H9 (cell line): ENCODE results near the gene TBX21. TPM values are rescaled to one million over a fixed set of nuclear protein-coding genes. Genes with fewer than 3 reads are reported as not detected.

Experiments used
- DNase-seq: peaks from one replicate; pipeline ENCODE4 v3.0.0-alpha.2; 2017
- H2AFZ ChIP-seq: one replicate; pipeline ENCODE4 v1.6.1; 2013; ENCODE audit warnings: mild to moderate bottlenecking, low read length, control low read depth, moderate library complexity
- H2AK5ac ChIP-seq: 2 replicates; pipeline ENCODE4 v1.6.1; 2013; ENCODE audit warnings: low read length, control low read depth, mixed read lengths; ENCODE audit not compliant: insufficient read length
- H2BK120ac ChIP-seq: one replicate; pipeline ENCODE4 v1.6.1; 2013; ENCODE audit warnings: low read depth, mild to moderate bottlenecking, low read length, control low read depth, inconsistent platforms; ENCODE audit not compliant: poor library complexity, severe bottlenecking
- H2BK12ac ChIP-seq: 2 replicates; pipeline ENCODE4 v1.6.1; 2013; ENCODE audit warnings: low read length, control low read depth, mixed read lengths, low read depth; ENCODE audit not compliant: insufficient read length
- H2BK15ac ChIP-seq: 2 replicates; pipeline ENCODE4 v1.6.1; 2013; ENCODE audit warnings: low read depth, low read length, control low read depth
- H2BK20ac ChIP-seq: one replicate; pipeline ENCODE4 v1.6.1; 2013; ENCODE audit warnings: low read depth, mild to moderate bottlenecking, low read length, control low read depth, inconsistent platforms; ENCODE audit not compliant: poor library complexity, severe bottlenecking
- H2BK5ac ChIP-seq: 2 replicates; pipeline ENCODE4 v1.6.1; 2013; ENCODE audit warnings: low read length, control low read depth, mixed read lengths; ENCODE audit not compliant: insufficient read length
- H3K14ac ChIP-seq: 2 replicates; pipeline ENCODE4 v1.6.1; 2013; ENCODE audit warnings: low read length, control low read depth; ENCODE audit not compliant: insufficient read depth
- H3K18ac ChIP-seq: 2 replicates; pipeline ENCODE4 v1.6.1; 2013; ENCODE audit warnings: low read depth, mild to moderate bottlenecking, mixed read lengths, low read length, control low read depth; ENCODE audit not compliant: insufficient read length
- H3K23ac ChIP-seq: 2 replicates; pipeline ENCODE4 v1.6.1; 2013; ENCODE audit warnings: low read length, control low read depth, mixed read lengths, low read depth; ENCODE audit not compliant: insufficient read length
- H3K23me2 ChIP-seq: 2 replicates; pipeline ENCODE4 v1.6.1; 2013; ENCODE audit warnings: low read depth, mild to moderate bottlenecking, mixed read lengths, low read length, control low read depth; ENCODE audit not compliant: insufficient read length, poor library complexity, severe bottlenecking
- H3K27ac ChIP-seq: 2 replicates; pipeline ENCODE4 v1.5.1; 2013; ENCODE audit warnings: low read length, control low read depth, mixed read lengths, low read depth; ENCODE audit not compliant: insufficient read length
- H3K27me3 ChIP-seq: 2 replicates; pipeline ENCODE4 v1.6.1; 2013; ENCODE audit warnings: low read length, control low read depth, inconsistent platforms; ENCODE audit not compliant: insufficient read depth
- H3K4ac ChIP-seq: 2 replicates; pipeline ENCODE4 v1.6.1; 2013; ENCODE audit warnings: low read depth, mild to moderate bottlenecking, control low read depth, inconsistent platforms, low read length, moderate library complexity
- H3K4me1 ChIP-seq: 2 replicates; pipeline ENCODE4 v1.6.1; 2013; ENCODE audit warnings: low read length, control low read depth, inconsistent platforms; ENCODE audit not compliant: insufficient read depth
- H3K4me2 ChIP-seq: 2 replicates; pipeline ENCODE4 v1.6.1; 2013; ENCODE audit warnings: low read length, control low read depth, mixed read lengths; ENCODE audit not compliant: insufficient read length, insufficient read depth
- H3K56ac ChIP-seq: 2 replicates; pipeline ENCODE4 v1.6.1; 2013; ENCODE audit warnings: low read depth, mild to moderate bottlenecking, mixed read lengths, low read length, control low read depth; ENCODE audit not compliant: insufficient read length
- H3K79me1 ChIP-seq: 2 replicates; pipeline ENCODE4 v1.6.1; 2013; ENCODE audit warnings: low read depth, mild to moderate bottlenecking, moderate library complexity, low read length, control low read depth, inconsistent platforms; ENCODE audit not compliant: insufficient read depth, poor library complexity, severe bottlenecking
- H3K79me2 ChIP-seq: 2 replicates; pipeline ENCODE4 v1.6.1; 2013; ENCODE audit warnings: low read length, control low read depth, inconsistent platforms; ENCODE audit not compliant: insufficient read depth
- H3K9ac ChIP-seq: 2 replicates; pipeline ENCODE4 v1.6.1; 2013; ENCODE audit warnings: low read length, control low read depth, mixed read lengths; ENCODE audit not compliant: insufficient read length; ENCODE audit errors: extremely low read depth
- H3K9me3 ChIP-seq: one replicate; pipeline ENCODE4 v1.6.1; 2013; ENCODE audit warnings: low read depth, low read length, inconsistent platforms; ENCODE audit not compliant: control insufficient read depth
- H3T11ph ChIP-seq: one replicate; pipeline ENCODE4 v1.6.1; 2013; ENCODE audit warnings: mild to moderate bottlenecking, low read length, control low read depth, inconsistent platforms
- H4K20me1 ChIP-seq: one replicate; pipeline ENCODE4 v1.6.1; 2013; ENCODE audit not compliant: control insufficient read depth, insufficient read length, insufficient read depth
- H4K5ac ChIP-seq: 2 replicates; pipeline ENCODE4 v1.6.1; 2013; ENCODE audit warnings: low read depth, mild to moderate bottlenecking, mixed read lengths, low read length, control low read depth; ENCODE audit not compliant: insufficient read length
- H4K8ac ChIP-seq: replicated peaks from 2 replicates; pipeline ENCODE4 v1.6.1; 2013; ENCODE audit warnings: low read length, control low read depth, mixed read lengths, low read depth; ENCODE audit not compliant: insufficient read length
- H4K91ac ChIP-seq: 2 replicates; pipeline ENCODE4 v1.6.1; 2013; ENCODE audit warnings: low read depth, mild to moderate bottlenecking, moderate library complexity, mixed read lengths, low read length, control low read depth; ENCODE audit not compliant: insufficient read length
- H3K27ac Mint-ChIP-seq, 3 experiments: 2 replicates in 2 of 3; 3 replicates in 1 of 3; pipeline ENCODE4 v1.8.0; 2020 to 2021; ENCODE audit warnings: mixed read lengths in 3 of 3, mild to moderate bottlenecking in 1 of 3, moderate library complexity in 1 of 3
- H3K27me3 Mint-ChIP-seq: 2 replicates; pipeline ENCODE4 v1.8.0; 2021; ENCODE audit warnings: low read depth, mild to moderate bottlenecking, moderate library complexity, mixed read lengths
- H3K36me3 Mint-ChIP-seq, 3 experiments: 2 replicates in 2 of 3; 3 replicates in 1 of 3; pipeline ENCODE4 v1.8.0; 2020 to 2021; ENCODE audit warnings: low read depth in 3 of 3, mixed read lengths in 3 of 3; ENCODE audit not compliant: insufficient read depth in 1 of 3
- H3K4me1 Mint-ChIP-seq, 2 experiments: 2 replicates each; pipeline ENCODE4 v1.8.0; 2020; ENCODE audit warnings: mixed read lengths in 2 of 2
- H3K4me3 Mint-ChIP-seq, 2 experiments: 2 replicates in 1 of 2; 3 replicates in 1 of 2; pipeline ENCODE4 v1.8.0; 2020 to 2021; ENCODE audit warnings: mild to moderate bottlenecking in 2 of 2, mixed read lengths in 2 of 2, moderate library complexity in 1 of 2
- H3K9me3 Mint-ChIP-seq, 2 experiments: 2 replicates in 1 of 2; 3 replicates in 1 of 2; pipeline ENCODE4 v1.8.0; 2020; ENCODE audit warnings: mild to moderate bottlenecking in 2 of 2, mixed read lengths in 2 of 2, moderate library complexity in 1 of 2
- CTCF ChIP-seq: fragments of 200-600 bp; sonication (generic); conservative IDR thresholded peaks from 3 replicates; pipeline ENCODE4 v1.8.0; 2021; ENCODE audit warnings: antibody characterized with exemption, mild to moderate bottlenecking
- WGBS: extraction: QIAGEN DNeasy Blood & Tissue Kit; methylation state at CpG from one replicate; pipeline ENCODE4 v1.1.7; 2013; ENCODE audit warnings: missing lambda C conversion rate, low lambda C conversion rate, mixed read lengths; ENCODE audit not compliant: insufficient read length; ENCODE audit errors: extremely low coverage; 5-methylcytosine and 5-hydroxymethylcytosine counted together
- total RNA-seq: library from RNA; stranded (reverse); gene quantifications from 2 replicates; pipeline ENCODE4 v1.2.1, GENCODE V29; 2021

The TBX21 gene
- total RNA-seq, 1 experiment from 2014 or later = not detected

GRCh38 chr17:47741109-47741792, 8.2 kb downstream of the TBX21 start:
- WGBS = no CpG with 5 or more reads among the region's 11 CpGs
- no peak overlapping the region for H2BK120ac ChIP-seq
- no peak overlapping the region for H2BK20ac ChIP-seq
- H3K9me3 Mint-ChIP-seq = no peaks in the 10 kb centered on the region
- no peak overlapping the region for H3T11ph ChIP-seq
- no peaks in the 10 kb centered on the region for H3K9me3 ChIP-seq
- H2AFZ ChIP-seq = no peak overlapping the region
- no peaks in the 10 kb centered on the region; the same call in 1 of the 2 replicates for H3K27me3 ChIP-seq
- no peaks in the 10 kb centered on the region for H3K23me2 ChIP-seq
- no peak overlapping the region for H3K14ac ChIP-seq
- no peak overlapping the region for H3K4ac ChIP-seq
- H3K4me3 Mint-ChIP-seq = no peak overlapping the region
- H2BK12ac ChIP-seq = no peak overlapping the region
- no peak overlapping the region for H2BK15ac ChIP-seq
- H3K23ac ChIP-seq = no peak overlapping the region
- H4K20me1 ChIP-seq = no peaks in the 10 kb centered on the region
- no peak overlapping the region for H2AK5ac ChIP-seq
- no peaks in the 10 kb centered on the region for H3K79me1 ChIP-seq
- no peak overlapping the region for H3K4me2 ChIP-seq
- no peak overlapping the region for H4K5ac ChIP-seq
- no peak overlapping the region for H2BK5ac ChIP-seq
- H3K9ac ChIP-seq = no peak overlapping the region
- no peak overlapping the region for H3K27ac ChIP-seq
- H3K36me3 Mint-ChIP-seq = no peaks in the 10 kb centered on the region; a peak in 1 of 7 replicates
- no peak overlapping the region for H3K56ac ChIP-seq
- no peaks in the 10 kb centered on the region for H3K4me1 ChIP-seq
- DNase-seq = peak; percentile 24
- H4K91ac ChIP-seq = no peak overlapping the region
- H3K18ac ChIP-seq = no peak overlapping the region
- H3K79me2 ChIP-seq = no peaks in the 10 kb centered on the region
- peaks cover 45% of the 10 kb centered on the region for H3K27me3 Mint-ChIP-seq
- no peak overlapping the region for H3K27ac Mint-ChIP-seq
- H4K8ac ChIP-seq = no peak overlapping the region
- peaks cover 4 to 7% of the 10 kb centered on the region in 2 experiments; a peak in 3 of 4 replicates for H3K4me1 Mint-ChIP-seq
- no peak for TF ChIP-seq CTCF
